Central memory CD4-positive, alpha-beta T cell (primary cell): ENCODE results near the gene FBN2.
"Not testable (repeated sequence)": the region's sequence is repeated elsewhere in the genome, so short reads cannot be mapped to it uniquely, and the experiment has no call there.

ENCODE experiments used
- DNase-seq: peaks from one replicate; pipeline ENCODE4 v3.0.0; 2022

FBN2 gene

GRCh38 chr5:128349044-128349858, 188.8 kb downstream of the FBN2 start:
- DNase-seq, result no peak

GRCh38 chr5:128346038-128346437, 192.0 kb downstream of the FBN2 start:
- no peak for DNase-seq

- DNase-seq, result no peak
These were observed 192.8 kb downstream of the FBN2 start for GRCh38 chr5:128345247-128345646.

- DNase-seq, result no peak
These were observed 194.9 kb downstream of the FBN2 start for GRCh38 chr5:128343168-128343567.

GRCh38 chr5:128341056-128341455, 197.0 kb downstream of the FBN2 start:
- no peak for DNase-seq

- DNase-seq, result no peak
These were observed 197.4 kb downstream of the FBN2 start for GRCh38 chr5:128340648-128341047.

- DNase-seq, result no peak
These were observed 198.5 kb downstream of the FBN2 start for GRCh38 chr5:128339585-128339984.

- DNase-seq, result no peak
These were observed 199.4 kb downstream of the FBN2 start for GRCh38 chr5:128338649-128339048.

- DNase-seq, result no peak
These were observed 202.7 kb downstream of the FBN2 start for GRCh38 chr5:128335339-128335738.

GRCh38 chr5:128334010-128334716, 203.9 kb downstream of the FBN2 start:
- DNase-seq, result no peak

GRCh38 chr5:128331261-128331660, 206.8 kb downstream of the FBN2 start:
- DNase-seq, result no peak

- DNase-seq, result no peak
These were observed 208.6 kb downstream of the FBN2 start for GRCh38 chr5:128329386-128329939.

GRCh38 chr5:128328446-128328845, 209.6 kb downstream of the FBN2 start:
- DNase-seq, result no peak

GRCh38 chr5:128328007-128328406, 210.0 kb downstream of the FBN2 start:
- DNase-seq, result no peak

GRCh38 chr5:128321418-128321817, 216.6 kb downstream of the FBN2 start:
- DNase-seq, result not testable (repeated sequence)

- DNase-seq, result no peak
These were observed 219.4 kb downstream of the FBN2 start for GRCh38 chr5:128318691-128319090.

- no peak for DNase-seq
These were observed 220.6 kb downstream of the FBN2 start for GRCh38 chr5:128317481-128317880.

- no peak for DNase-seq
These were observed 222.4 kb downstream of the FBN2 start for GRCh38 chr5:128315671-128316070.

- no peak for DNase-seq
These were observed 232.7 kb downstream of the FBN2 start for GRCh38 chr5:128305341-128305740.

GRCh38 chr5:128304791-128305190, 233.3 kb downstream of the FBN2 start:
- no peak for DNase-seq

GRCh38 chr5:128304088-128304487, 234.0 kb downstream of the FBN2 start:
- no peak for DNase-seq

GRCh38 chr5:128303593-128303992, 234.5 kb downstream of the FBN2 start:
- DNase-seq, result no peak

GRCh38 chr5:128300181-128300580, 237.9 kb downstream of the FBN2 start:
- no peak for DNase-seq
